Liver (tissue), 9 donors: ENCODE measurements around the gene TMEM242. TPM values are rescaled to one million over a fixed set of nuclear protein-coding genes. Genes with fewer than 3 reads are reported as not detected.

Experiments
- DNase-seq: peaks from one replicate; pipeline ENCODE4 v3.0.0-alpha.2; 2017; ENCODE audit warnings: low spot score
- H3K27ac ChIP-seq, 2 donors: one replicate each; pipeline ENCODE4 v1.7.0; 2013; ENCODE audit warnings: inconsistent platforms in 2 of 2, low read length in 2 of 2, control low read depth in 1 of 2, low read depth in 1 of 2, mild to moderate bottlenecking in 1 of 2
- H3K27me3 ChIP-seq, 4 donors: one replicate each; pipeline versions ENCODE4 v1.6.1 to v1.7.0; 2013; ENCODE audit warnings: low read length in 3 of 4, inconsistent platforms in 1 of 4, mild to moderate bottlenecking in 1 of 4, moderate library complexity in 1 of 4; ENCODE audit not compliant: control insufficient read depth in 4 of 4, insufficient read depth in 4 of 4
- H3K36me3 ChIP-seq, 4 donors: one replicate each; pipeline versions ENCODE4 v1.6.1 to v1.7.0; 2013; ENCODE audit warnings: low read length in 3 of 4, mild to moderate bottlenecking in 3 of 4, low read depth in 1 of 4, moderate library complexity in 1 of 4; ENCODE audit not compliant: control insufficient read depth in 4 of 4, insufficient read depth in 3 of 4
- H3K4me1 ChIP-seq, 4 donors: one replicate each; pipeline versions ENCODE4 v1.6.1 to v1.7.0; 2013; ENCODE audit warnings: low read length in 3 of 4, mild to moderate bottlenecking in 3 of 4, moderate library complexity in 1 of 4; ENCODE audit not compliant: control insufficient read depth in 4 of 4, insufficient read depth in 4 of 4
- H3K4me3 ChIP-seq, 3 donors: one replicate each; pipeline versions ENCODE4 v1.6.1 to v1.7.0; 2013; ENCODE audit warnings: low read length in 3 of 3, control low read depth in 1 of 3, low read depth in 1 of 3, mild to moderate bottlenecking in 1 of 3
- H3K9ac ChIP-seq, 2 donors: one replicate each; pipeline ENCODE4 v1.7.0; 2013; ENCODE audit warnings: low read length in 2 of 2, mild to moderate bottlenecking in 2 of 2, moderate library complexity in 2 of 2, control low read depth in 1 of 2, low read depth in 1 of 2
- H3K9me3 ChIP-seq, 4 donors: one replicate each; pipeline versions ENCODE4 v1.6.1 to v1.7.0; 2013; ENCODE audit warnings: low read length in 3 of 4; ENCODE audit not compliant: control insufficient read depth in 4 of 4
- HNF4G ChIP-seq: IDR thresholded peaks from 2 replicates; pipeline ENCODE4 v1.6.1; 2016; ENCODE audit warnings: antibody characterized with exemption
- JUND ChIP-seq, 2 donors: IDR thresholded peaks; 2 replicates each; pipeline ENCODE4 v1.6.1; 2016; ENCODE audit warnings: antibody characterized with exemption in 2 of 2
- NR2F2 ChIP-seq: IDR thresholded peaks from 2 replicates; pipeline ENCODE4 v1.6.1; 2016; ENCODE audit warnings: antibody characterized with exemption
- RAD21 ChIP-seq, 2 donors: IDR thresholded peaks; 2 replicates each; pipeline ENCODE4 v1.6.1; 2016; ENCODE audit warnings: antibody characterized with exemption in 2 of 2, mild to moderate bottlenecking in 2 of 2
- RXRA ChIP-seq, 2 donors: IDR thresholded peaks; 2 replicates each; pipeline ENCODE4 v1.6.1; 2017 to 2018; ENCODE audit warnings: antibody characterized with exemption in 2 of 2, mild to moderate bottlenecking in 1 of 2
- SP1 ChIP-seq: IDR thresholded peaks from 2 replicates; pipeline ENCODE4 v1.6.1; 2018; ENCODE audit warnings: antibody characterized with exemption, mild to moderate bottlenecking
- TAF1 ChIP-seq: conservative IDR thresholded peaks from 2 replicates; pipeline ENCODE4 v1.6.1; 2016; ENCODE audit warnings: antibody characterized with exemption, mild to moderate bottlenecking
- WGBS: extraction: QIAGEN DNeasy Blood & Tissue Kit; methylation state at CpG from one replicate; pipeline ENCODE4 v1.1.7; 2013; 5-methylcytosine and 5-hydroxymethylcytosine counted together
- polyA plus RNA-seq, 2 donors: library from polyadenylated mRNA; stranded (reverse) in 1 of 2; unstranded in 1 of 2; fragments of 200-250 nt in 1 of 2; fragments of >200 nt in 1 of 2; fragmentation: Nextera tagmentation in 1 of 2; extraction: Ambion mirVana in 1 of 2; gene quantifications; one replicate each; pipeline versions ENCODE4 v1.2.1 to v1.2.3, GENCODE V29; 2013 to 2015
- total RNA-seq, 2 donors: library from RNA; depleted of rRNA; stranded (reverse); fragments of >200 nt; gene quantifications; one replicate each; pipeline ENCODE4 v1.2.3, GENCODE V29; 2014
- TF ChIP-seq, protein P1 (sequence below): IDR thresholded peaks from 2 replicates; pipeline ENCODE4 v1.6.1; 2016; ENCODE audit warnings: antibody characterized with exemption, mild to moderate bottlenecking
- TF ChIP-seq, protein P2 (sequence below): IDR thresholded peaks from 2 replicates; pipeline ENCODE4 v1.6.1; 2016; ENCODE audit warnings: antibody characterized with exemption
- TF ChIP-seq, protein P3 (sequence below): IDR thresholded peaks from 2 replicates; pipeline ENCODE4 v1.6.1; 2016; ENCODE audit warnings: antibody characterized with exemption
- donor health status: healthy.
- donor health status: healthy.
- donor health status: healthy.
- donor health status: healthy.
- donor health status: healthy.

TMEM242 gene
- total and polyA plus RNA-seq, 4 donors, result 3.7 to 10.2 (median 6.1) TPM

DNA sequence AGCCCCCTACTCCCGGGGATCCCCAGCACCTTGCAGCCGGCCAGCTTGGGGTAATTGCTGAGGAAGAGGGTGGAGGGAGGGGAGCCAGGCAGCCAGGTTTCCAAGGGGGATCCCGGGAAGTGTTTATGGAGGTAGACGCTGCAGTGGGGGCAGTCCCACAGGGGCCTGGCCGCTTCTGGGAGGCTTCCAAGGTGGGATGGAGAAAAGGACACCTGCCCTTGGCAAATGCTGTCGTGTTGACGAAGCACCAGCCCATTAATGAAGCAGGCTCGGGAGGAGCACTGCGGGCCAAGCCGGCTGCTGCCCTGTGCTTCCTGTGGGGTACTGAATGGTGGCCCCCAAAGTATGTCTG, 82.4 kb downstream of the TMEM242 start (continued):
- TF ChIP-seq JUND (IDR thresholded peaks at IDR 0.05), result no peak

DNA sequence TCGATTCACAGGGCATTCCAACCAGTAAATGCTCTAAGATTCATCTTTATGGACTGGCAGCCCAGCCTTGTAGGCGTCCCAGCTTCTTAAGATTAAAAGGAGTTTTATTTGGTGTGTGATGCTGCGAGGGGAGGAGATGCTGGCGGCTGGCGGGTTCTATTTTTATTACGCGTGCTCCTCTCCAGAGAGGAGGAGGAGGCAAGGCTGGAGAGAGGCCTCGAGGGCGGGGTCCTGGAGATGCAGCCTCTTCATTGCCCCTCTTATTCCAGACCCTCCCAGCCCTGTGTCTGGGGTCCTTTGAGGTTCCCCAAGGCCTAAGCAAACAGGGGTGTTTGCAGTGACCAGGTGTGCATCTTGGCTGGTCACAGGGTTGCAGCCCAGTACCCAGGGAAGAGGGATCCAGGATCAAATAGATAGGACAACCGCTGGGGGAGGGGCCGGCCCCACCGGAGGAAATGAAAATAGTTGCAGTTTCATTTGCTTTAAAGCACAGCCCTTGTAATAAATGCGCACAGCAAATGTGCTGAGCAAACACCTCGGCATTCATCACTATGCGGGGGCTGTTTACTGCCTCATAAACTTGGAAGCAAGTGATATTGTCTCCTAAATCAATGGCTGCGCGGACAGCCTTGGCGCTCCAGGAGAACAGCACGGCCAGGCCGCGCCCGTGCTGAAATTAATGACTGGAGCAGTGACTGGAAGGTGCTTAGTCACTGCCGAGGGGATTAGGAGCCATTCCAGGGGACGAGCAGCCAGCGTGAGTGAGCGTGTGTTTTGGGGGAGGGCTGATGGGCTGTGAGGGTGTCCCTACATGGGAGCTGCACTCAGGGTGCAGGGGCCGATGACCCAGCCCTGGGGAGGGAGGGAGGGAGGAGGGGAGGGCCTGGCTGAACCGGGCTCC, 83.0 kb downstream of the TMEM242 start:
- 46% methylated on average over 28 of the region's 28 CpGs for WGBS
- H3K27me3 ChIP-seq, result no peaks in the 10 kb centered on the region
- H3K27ac ChIP-seq, result no peak overlapping the region
- H3K4me1 ChIP-seq, result peaks cover 8 to 15% (median 13%) of the 10 kb centered on the region in 4 donors
- TF ChIP-seq, protein P1, sequence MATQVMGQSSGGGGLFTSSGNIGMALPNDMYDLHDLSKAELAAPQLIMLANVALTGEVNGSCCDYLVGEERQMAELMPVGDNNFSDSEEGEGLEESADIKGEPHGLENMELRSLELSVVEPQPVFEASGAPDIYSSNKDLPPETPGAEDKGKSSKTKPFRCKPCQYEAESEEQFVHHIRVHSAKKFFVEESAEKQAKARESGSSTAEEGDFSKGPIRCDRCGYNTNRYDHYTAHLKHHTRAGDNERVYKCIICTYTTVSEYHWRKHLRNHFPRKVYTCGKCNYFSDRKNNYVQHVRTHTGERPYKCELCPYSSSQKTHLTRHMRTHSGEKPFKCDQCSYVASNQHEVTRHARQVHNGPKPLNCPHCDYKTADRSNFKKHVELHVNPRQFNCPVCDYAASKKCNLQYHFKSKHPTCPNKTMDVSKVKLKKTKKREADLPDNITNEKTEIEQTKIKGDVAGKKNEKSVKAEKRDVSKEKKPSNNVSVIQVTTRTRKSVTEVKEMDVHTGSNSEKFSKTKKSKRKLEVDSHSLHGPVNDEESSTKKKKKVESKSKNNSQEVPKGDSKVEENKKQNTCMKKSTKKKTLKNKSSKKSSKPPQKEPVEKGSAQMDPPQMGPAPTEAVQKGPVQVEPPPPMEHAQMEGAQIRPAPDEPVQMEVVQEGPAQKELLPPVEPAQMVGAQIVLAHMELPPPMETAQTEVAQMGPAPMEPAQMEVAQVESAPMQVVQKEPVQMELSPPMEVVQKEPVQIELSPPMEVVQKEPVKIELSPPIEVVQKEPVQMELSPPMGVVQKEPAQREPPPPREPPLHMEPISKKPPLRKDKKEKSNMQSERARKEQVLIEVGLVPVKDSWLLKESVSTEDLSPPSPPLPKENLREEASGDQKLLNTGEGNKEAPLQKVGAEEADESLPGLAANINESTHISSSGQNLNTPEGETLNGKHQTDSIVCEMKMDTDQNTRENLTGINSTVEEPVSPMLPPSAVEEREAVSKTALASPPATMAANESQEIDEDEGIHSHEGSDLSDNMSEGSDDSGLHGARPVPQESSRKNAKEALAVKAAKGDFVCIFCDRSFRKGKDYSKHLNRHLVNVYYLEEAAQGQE, result no peak
- TF ChIP-seq NR2F2, result no peak
- no peak for TF ChIP-seq RXRA (IDR thresholded peaks at IDR 0.05)
- no peak overlapping the region for H3K9ac ChIP-seq
- peaks cover 0 to 1% (median 0%) of the 10 kb centered on the region in 4 donors for H3K9me3 ChIP-seq
- H3K4me3 ChIP-seq, result peak overlapping the region in 1 of 3 donors; percentile 14
- no peak for DNase-seq
- H3K36me3 ChIP-seq, result no peaks in the 10 kb centered on the region

DNA sequence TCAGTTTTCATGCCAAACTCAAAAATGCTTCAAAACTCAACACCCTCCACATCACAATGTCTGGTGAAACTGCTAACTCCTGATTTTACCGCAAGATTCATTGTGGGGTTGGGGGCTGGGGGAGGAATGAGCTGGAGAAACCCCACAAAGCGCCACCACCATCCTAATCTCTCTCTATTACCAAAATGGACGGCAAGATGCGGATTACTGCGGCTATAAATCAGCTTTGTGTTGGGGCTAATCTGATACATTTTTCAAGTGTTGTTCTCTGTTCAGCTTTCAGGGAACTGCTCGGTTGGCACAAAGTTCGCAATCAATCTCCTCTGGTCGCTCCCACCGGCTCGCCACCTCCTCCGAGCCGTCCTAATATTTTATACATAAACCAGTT, 83.7 kb downstream of the TMEM242 start:
- Histone ChIP-seq H3K4me3 (no peak overlapping the region), H3K27me3 (peaks cover 0 to 4% (median 0%) of the 10 kb centered on the region in 4 donors), H3K27ac (no peak overlapping the region), H3K9me3 (peaks cover 0 to 1% (median 0%) of the 10 kb centered on the region in 4 donors), H3K9ac (no peak overlapping the region), H3K36me3 (no peaks in the 10 kb centered on the region), H3K4me1 (peaks cover 8 to 16% (median 13%) of the 10 kb centered on the region in 4 donors)
- TF ChIP-seq, protein P2, sequence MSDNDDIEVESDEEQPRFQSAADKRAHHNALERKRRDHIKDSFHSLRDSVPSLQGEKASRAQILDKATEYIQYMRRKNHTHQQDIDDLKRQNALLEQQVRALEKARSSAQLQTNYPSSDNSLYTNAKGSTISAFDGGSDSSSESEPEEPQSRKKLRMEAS, result no peak
- no peak for TF ChIP-seq RAD21 (IDR thresholded peaks at IDR 0.05)
- TF ChIP-seq SP1, result no peak
- TF ChIP-seq TAF1, result no peak
- TF ChIP-seq, protein P3, sequence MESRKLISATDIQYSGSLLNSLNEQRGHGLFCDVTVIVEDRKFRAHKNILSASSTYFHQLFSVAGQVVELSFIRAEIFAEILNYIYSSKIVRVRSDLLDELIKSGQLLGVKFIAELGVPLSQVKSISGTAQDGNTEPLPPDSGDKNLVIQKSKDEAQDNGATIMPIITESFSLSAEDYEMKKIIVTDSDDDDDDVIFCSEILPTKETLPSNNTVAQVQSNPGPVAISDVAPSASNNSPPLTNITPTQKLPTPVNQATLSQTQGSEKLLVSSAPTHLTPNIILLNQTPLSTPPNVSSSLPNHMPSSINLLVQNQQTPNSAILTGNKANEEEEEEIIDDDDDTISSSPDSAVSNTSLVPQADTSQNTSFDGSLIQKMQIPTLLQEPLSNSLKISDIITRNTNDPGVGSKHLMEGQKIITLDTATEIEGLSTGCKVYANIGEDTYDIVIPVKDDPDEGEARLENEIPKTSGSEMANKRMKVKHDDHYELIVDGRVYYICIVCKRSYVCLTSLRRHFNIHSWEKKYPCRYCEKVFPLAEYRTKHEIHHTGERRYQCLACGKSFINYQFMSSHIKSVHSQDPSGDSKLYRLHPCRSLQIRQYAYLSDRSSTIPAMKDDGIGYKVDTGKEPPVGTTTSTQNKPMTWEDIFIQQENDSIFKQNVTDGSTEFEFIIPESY, result no peak
- no peak for TF ChIP-seq HNF4G
- no peak for TF ChIP-seq NR2F2
- TF ChIP-seq, protein P1, result no peak
- WGBS, result 83% methylated on average over 12 of the region's 12 CpGs
- DNase-seq, result no peak

Other genes with a start within 250 kb of the TMEM242 start
- 10 to 100 TPM; 11.0 to 11.7 TPM for gene ZDHHC14, start 57.7 kb upstream of the TMEM242 start, total RNA-seq
- 1 to 10 TPM; 4.4 to 5.7 TPM for gene ZDHHC14, start 57.7 kb upstream of the TMEM242 start, polyA plus RNA-seq